Activated T-cell treated with anti-CD3 and anti-CD28 coated beads, Interleukin-2, amount 50 U/mL, for 48 hours (primary cell): ENCODE results near the gene GFRA1.

Experiments
- DNase-seq, 2 experiments: peaks; one replicate each; pipeline ENCODE4 v3.0.0-alpha.2; 2020

The GFRA1 gene

GRCh38 chr10:116121640-116122525, 151.1 kb downstream of the GFRA1 start:
- no peak for DNase-seq

- peak in 1 of 2 experiments; percentile 20 for DNase-seq
These were observed 152.1 kb downstream of the GFRA1 start for GRCh38 chr10:116120688-116121455.

- no peak for DNase-seq
These were observed 154.2 kb downstream of the GFRA1 start for GRCh38 chr10:116118847-116119246.

- no peak for DNase-seq
These were observed 157.2 kb downstream of the GFRA1 start for GRCh38 chr10:116115797-116116196.

GRCh38 chr10:116115036-116115641, 157.9 kb downstream of the GFRA1 start:
- no peak for DNase-seq

GRCh38 chr10:116113721-116114501, 159.1 kb downstream of the GFRA1 start:
- DNase-seq = no peak

- no peak for DNase-seq
These were observed 160.5 kb downstream of the GFRA1 start for GRCh38 chr10:116112232-116113231.

GRCh38 chr10:116111483-116112095, 161.4 kb downstream of the GFRA1 start:
- no peak for DNase-seq

- no peak for DNase-seq
These were observed 162.3 kb downstream of the GFRA1 start for GRCh38 chr10:116110736-116111135.

GRCh38 chr10:116109881-116110280, 163.1 kb downstream of the GFRA1 start:
- no peak for DNase-seq

GRCh38 chr10:116109481-116109880, 163.5 kb downstream of the GFRA1 start:
- no peak for DNase-seq

GRCh38 chr10:116108095-116108494, 164.9 kb downstream of the GFRA1 start:
- no peak for DNase-seq

GRCh38 chr10:116106611-116107010, 166.4 kb downstream of the GFRA1 start:
- DNase-seq = no peak

- no peak for DNase-seq
These were observed 167.7 kb downstream of the GFRA1 start for GRCh38 chr10:116105264-116105663.

GRCh38 chr10:116104210-116104932, 168.6 kb downstream of the GFRA1 start:
- DNase-seq = no peak

GRCh38 chr10:116103668-116104067, 169.3 kb downstream of the GFRA1 start:
- DNase-seq = no peak

GRCh38 chr10:116101616-116102315, 171.2 kb downstream of the GFRA1 start:
- DNase-seq = no peak

GRCh38 chr10:116100984-116101383, 172.0 kb downstream of the GFRA1 start:
- DNase-seq = no peak

GRCh38 chr10:116099023-116099420, 174.0 kb downstream of the GFRA1 start:
- no peak for DNase-seq
